ENCODE measurements around the gene THADA. TPM values are rescaled to one million over a fixed set of nuclear protein-coding genes. Genes with fewer than 3 reads are reported as not detected.

Gene THADA
- total RNA-seq, 3 donors from 2014 or later (not counting 1 experiment from before 2014, with no cell fraction given), result 34.1 to 35.7 (median 35.3) TPM

GRCh38 chr2:43559391-43560230 lies 36.2 kb downstream of the THADA start:
- Mint-ChIP-seq H3K4me1 (peaks cover 0 to 5% of the 10 kb centered on the region in 2 donors), H3K9me3 (no peaks in the 10 kb centered on the region), H3K27ac (no peak overlapping the region), H3K4me3 (no peak overlapping the region), H3K36me3 (peaks cover 14% of the 10 kb centered on the region), H3K27me3 (ENCODE audit: low read depth in 2 of 2) (no peaks in the 10 kb centered on the region)
- ATAC-seq (no peak), DNase-seq (no peak)
- no peaks in the 10 kb centered on the region for H3K27me3 ChIP-seq (ENCODE audit: control insufficient read depth, insufficient read depth, low read length)
- peaks cover 60% of the 10 kb centered on the region for H3K36me3 ChIP-seq (ENCODE audit: control insufficient read depth, insufficient read depth, low read length)
- no peak overlapping the region for H3K27ac ChIP-seq (ENCODE audit: low read length)
- no peak overlapping the region for H3K4me3 ChIP-seq (ENCODE audit: low read length)
- no peaks in the 10 kb centered on the region for H3K9me3 ChIP-seq (ENCODE audit: control insufficient read depth, insufficient read depth, low read length)
- 91% methylated on average over 1 of the region's 4 CpGs for WGBS (ENCODE audit: insufficient coverage)
- no peaks in the 10 kb centered on the region for H3K4me1 ChIP-seq (ENCODE audit: control insufficient read depth, insufficient read depth, low read length)
- no peak for TF ChIP-seq CTCF (IDR thresholded peaks at IDR 0.05)
- intact Hi-C loops (cut with micrococcal nuclease), result no loop called here

GRCh38 chr2:43557196-43557595 lies 38.6 kb downstream of the THADA start:
- TF ChIP-seq CTCF (IDR thresholded peaks at IDR 0.05), result no peak
- WGBS (ENCODE audit: insufficient coverage), result 89% methylated on average over 1 of the region's 1 CpG
- DNase-seq (no peak), ATAC-seq (no peak)
- Mint-ChIP-seq H3K9me3 (no peaks in the 10 kb centered on the region), H3K27me3 (ENCODE audit: low read depth in 2 of 2) (no peaks in the 10 kb centered on the region), H3K4me1 (peaks cover 0 to 5% of the 10 kb centered on the region in 2 donors), H3K36me3 (no peaks in the 10 kb centered on the region), H3K4me3 (no peak overlapping the region), H3K27ac (no peak overlapping the region)
- Histone ChIP-seq H3K27ac (ENCODE audit: low read length) (no peak overlapping the region), H3K4me3 (ENCODE audit: low read length) (no peak overlapping the region), H3K9me3 (ENCODE audit: control insufficient read depth, insufficient read depth, low read length) (no peaks in the 10 kb centered on the region), H3K4me1 (ENCODE audit: control insufficient read depth, insufficient read depth, low read length) (no peaks in the 10 kb centered on the region), H3K36me3 (ENCODE audit: control insufficient read depth, insufficient read depth, low read length) (peaks cover 72% of the 10 kb centered on the region), H3K27me3 (ENCODE audit: control insufficient read depth, insufficient read depth, low read length) (no peaks in the 10 kb centered on the region)
- intact Hi-C loops (cut with micrococcal nuclease), result no loop called here

- no peak overlapping the region for H3K4me3 Mint-ChIP-seq
- H3K27me3 ChIP-seq (ENCODE audit: control insufficient read depth, insufficient read depth, low read length), result no peaks in the 10 kb centered on the region
- H3K4me1 ChIP-seq (ENCODE audit: control insufficient read depth, insufficient read depth, low read length), result no peaks in the 10 kb centered on the region
- no peak for TF ChIP-seq CTCF (IDR thresholded peaks at IDR 0.05)
- DNase-seq, result no peak
- H3K27me3 Mint-ChIP-seq (ENCODE audit: low read depth in 2 of 2), result no peaks in the 10 kb centered on the region
- 86% methylated on average over 4 of the region's 5 CpGs for WGBS (ENCODE audit: insufficient coverage)
- no peaks in the 10 kb centered on the region for H3K36me3 Mint-ChIP-seq
- H3K27ac Mint-ChIP-seq, result no peak overlapping the region
- ATAC-seq, result no peak
- H3K9me3 ChIP-seq (ENCODE audit: control insufficient read depth, insufficient read depth, low read length), result no peaks in the 10 kb centered on the region
- H3K36me3 ChIP-seq (ENCODE audit: control insufficient read depth, insufficient read depth, low read length), result peaks cover 70% of the 10 kb centered on the region
- peaks cover 0 to 5% of the 10 kb centered on the region in 2 donors for H3K4me1 Mint-ChIP-seq
- intact Hi-C loops (cut with micrococcal nuclease), result no loop called here
- H3K27ac ChIP-seq (ENCODE audit: low read length), result no peak overlapping the region
- H3K4me3 ChIP-seq (ENCODE audit: low read length), result no peak overlapping the region
- no peaks in the 10 kb centered on the region for H3K9me3 Mint-ChIP-seq
Measured at GRCh38 chr2:43556256-43556655, 39.6 kb downstream of the THADA start.

Data from natural killer cell (primary cell).